PC-3 (cell line): Measurements from ENCODE around the gene MS4A15. TPM values are rescaled to one million over a fixed set of nuclear protein-coding genes. Genes with fewer than 3 reads are reported as not detected.

Experiments used
- ATAC-seq: fragments of 200-7000 bp; cut with Tn5 transposase; 2 replicates; pipeline ENCODE4 v1.9.1; 2020; ENCODE audit warnings: mild to moderate bottlenecking, moderate library complexity
- BruUV-seq: library from RNA; stranded (reverse); fragments of 400-500 nt; replicated peaks from 2 replicates; lab custom pipeline; 2021; lab: Mats Ljungman, UMichigan
- CTCF ChIA-PET: fragments of 300-600 bp; sonication (Branson Sonifier 250); formaldehyde crosslinking; loops from one replicate; lab custom pipeline; 2022; ENCODE audit warnings: antibody characterized with exemption; lab: Charles Lee
- POLR2A ChIA-PET: fragments of 300-600 bp; sonication (Branson Sonifier 250); formaldehyde crosslinking; loops from one replicate; lab custom pipeline; 2022; ENCODE audit warnings: antibody characterized with exemption; ENCODE audit not compliant: unreplicated experiment; lab: Charles Lee
- DNase-seq: peaks from one replicate; pipeline ENCODE4 v3.0.0-alpha.2; 2015
- H2AFZ ChIP-seq: fragments of 300-600 bp; sonication (generic); 2 replicates; pipeline ENCODE4 v1.6.0; 2016; ENCODE audit warnings: antibody characterized with exemption, low read length
- H3F3A ChIP-seq: fragments of 300-600 bp; sonication (generic); one replicate; pipeline ENCODE4 v1.6.0; 2017; ENCODE audit warnings: antibody characterized with exemption, low read length, control low read depth, mild to moderate bottlenecking; ENCODE audit not compliant: unreplicated experiment
- H3K27ac ChIP-seq: fragments of 300-600 bp; sonication (generic); 2 replicates; pipeline ENCODE4 v1.5.1; 2016; ENCODE audit warnings: mild to moderate bottlenecking, low read length
- H3K27me3 ChIP-seq: fragments of 300-600 bp; sonication (generic); 2 replicates; pipeline ENCODE4 v1.6.1; 2016; ENCODE audit warnings: low read length, mixed read lengths
- H3K36me3 ChIP-seq: fragments of 300-600 bp; sonication (generic); 2 replicates; pipeline ENCODE4 v1.6.1; 2016; ENCODE audit warnings: low read depth, mixed run types, low read length, mixed read lengths
- H3K4me1 ChIP-seq: fragments of 300-600 bp; sonication (generic); 2 replicates; pipeline ENCODE4 v1.5.1; 2016; ENCODE audit warnings: low read length; ENCODE audit not compliant: insufficient read depth
- H3K4me2 ChIP-seq: fragments of 300-600 bp; sonication (generic); 2 replicates; pipeline ENCODE4 v1.6.0; 2016; ENCODE audit warnings: low read length
- H3K4me3 ChIP-seq: fragments of 300-600 bp; sonication (generic); 2 replicates; pipeline ENCODE4 v1.5.1; 2016; ENCODE audit warnings: mild to moderate bottlenecking, low read length, mixed read lengths
- H3K79me2 ChIP-seq: fragments of 300-600 bp; sonication (generic); 2 replicates; pipeline ENCODE4 v1.6.1; 2017; ENCODE audit warnings: low read length, mixed read lengths
- H3K9ac ChIP-seq: fragments of 300-600 bp; sonication (generic); 2 replicates; pipeline ENCODE4 v1.6.0; 2016; ENCODE audit warnings: mild to moderate bottlenecking, low read length
- H3K9me2 ChIP-seq: fragments of 300-600 bp; sonication (generic); replicated peaks from 2 replicates; pipeline ENCODE4 v1.6.1; 2016; ENCODE audit warnings: mixed run types, low read length, mixed read lengths
- H3K9me3 ChIP-seq: fragments of 300-600 bp; sonication (generic); 2 replicates; pipeline ENCODE4 v1.6.1; 2016; ENCODE audit warnings: low read length, mixed read lengths
- H4K20me1 ChIP-seq: fragments of 300-600 bp; sonication (generic); 2 replicates; pipeline ENCODE4 v1.6.1; 2016; ENCODE audit warnings: low read length, mixed read lengths
- CTCF ChIP-seq: fragments of 300-600 bp; sonication (generic); conservative IDR thresholded peaks from 2 replicates; pipeline ENCODE4 v1.5.1; 2017; ENCODE audit warnings: antibody characterized with exemption, low read depth, mild to moderate bottlenecking, low read length
- EZH2 ChIP-seq: fragments of 300-600 bp; sonication (generic); IDR thresholded peaks from one replicate; pipeline ENCODE4 v1.6.1; 2017; ENCODE audit warnings: antibody characterized with exemption, mild to moderate bottlenecking, low read length; ENCODE audit not compliant: unreplicated experiment
- EZH2phosphoT487 ChIP-seq: fragments of 300-600 bp; sonication (generic); IDR thresholded peaks from 2 replicates; pipeline ENCODE4 v1.6.1; 2018; ENCODE audit warnings: mild to moderate bottlenecking, antibody characterized with exemption, low read length, borderline replicate concordance
- intact Hi-C: fragments of 100-400 bp; cut with micrococcal nuclease; formaldehyde crosslinking; loops from 2 replicates; pipeline ENCODE4 v1.9.0; 2023
- total RNA-seq: library from RNA; depleted of rRNA; stranded (reverse); fragments of >200 nt; gene quantifications from 2 replicates; pipeline ENCODE4 v1.2.3, GENCODE V29; 2014

MS4A15 gene
- total RNA-seq, 1 experiment from 2014 or later = not detected

GRCh38 chr11:60717956-60718355, 38.7 kb upstream of the MS4A15 start:
- Histone ChIP-seq H3K9me2 (no peaks in the 10 kb centered on the region), H3K4me3 (no peak overlapping the region), H3K9me3 (no peaks in the 10 kb centered on the region), H4K20me1 (no peaks in the 10 kb centered on the region), H3K27me3 (peaks cover 84% of the 10 kb centered on the region), H3K79me2 (no peaks in the 10 kb centered on the region), H3K36me3 (no peaks in the 10 kb centered on the region), H3F3A (no peaks in the 10 kb centered on the region), H3K27ac (no peak overlapping the region), H3K4me1 (no peaks in the 10 kb centered on the region), H3K9ac (no peak overlapping the region), H2AFZ (no peak overlapping the region), H3K4me2 (no peak overlapping the region)
- TF ChIP-seq EZH2 = no peak
- no peak for TF ChIP-seq CTCF
- no peak for TF ChIP-seq EZH2phosphoT487
- DNase-seq (no peak), ATAC-seq (no peak)
- intact Hi-C loops = no loop called here
- no TSS peak for BruUV-seq
- ChIA-PET POLR2A (no interaction called here), CTCF (no interaction called here)

GRCh38 chr11:60718524-60719316, 37.9 kb upstream of the MS4A15 start:
- no peak overlapping the region for H3K4me2 ChIP-seq
- H3K27me3 ChIP-seq = peaks cover 90% of the 10 kb centered on the region
- no peak overlapping the region for H3K9ac ChIP-seq
- no peaks in the 10 kb centered on the region for H3K79me2 ChIP-seq
- TF ChIP-seq CTCF (no peak), EZH2phosphoT487 (no peak), EZH2 (no peak)
- no peaks in the 10 kb centered on the region for H4K20me1 ChIP-seq
- ATAC-seq (no peak), DNase-seq (no peak)
- no peak overlapping the region for H3K4me3 ChIP-seq
- BruUV-seq = no TSS peak
- POLR2A ChIA-PET = no interaction called here
- no peaks in the 10 kb centered on the region for H3K36me3 ChIP-seq
- intact Hi-C loops = no loop called here
- H3K9me2 ChIP-seq = no peaks in the 10 kb centered on the region
- H3K9me3 ChIP-seq = no peaks in the 10 kb centered on the region
- CTCF ChIA-PET = no interaction called here
- no peaks in the 10 kb centered on the region for H3F3A ChIP-seq
- H3K4me1 ChIP-seq = no peaks in the 10 kb centered on the region
- no peak overlapping the region for H2AFZ ChIP-seq
- H3K27ac ChIP-seq = no peak overlapping the region

GRCh38 chr11:60719391-60719790, 37.3 kb upstream of the MS4A15 start:
- H3K27me3 ChIP-seq = peaks cover 95% of the 10 kb centered on the region
- H3K4me1 ChIP-seq = no peaks in the 10 kb centered on the region
- no peak overlapping the region for H3K4me3 ChIP-seq
- intact Hi-C loops = no loop called here
- no peaks in the 10 kb centered on the region for H3K9me3 ChIP-seq
- no peaks in the 10 kb centered on the region for H3F3A ChIP-seq
- H2AFZ ChIP-seq = no peak overlapping the region
- ChIA-PET POLR2A (no interaction called here), CTCF (no interaction called here)
- H3K79me2 ChIP-seq = no peaks in the 10 kb centered on the region
- ATAC-seq = no peak
- H3K27ac ChIP-seq = no peak overlapping the region
- H3K9ac ChIP-seq = no peak overlapping the region
- no peak for TF ChIP-seq EZH2phosphoT487
- no peak for TF ChIP-seq CTCF
- TF ChIP-seq EZH2 = no peak
- no peak for DNase-seq
- no peaks in the 10 kb centered on the region for H3K36me3 ChIP-seq
- no peaks in the 10 kb centered on the region for H3K9me2 ChIP-seq
- H4K20me1 ChIP-seq = no peaks in the 10 kb centered on the region
- no peak overlapping the region for H3K4me2 ChIP-seq
- BruUV-seq = no TSS peak
